ENCODE data around the gene RIMBP3C.

- TF ChIP-seq, protein P1, sequence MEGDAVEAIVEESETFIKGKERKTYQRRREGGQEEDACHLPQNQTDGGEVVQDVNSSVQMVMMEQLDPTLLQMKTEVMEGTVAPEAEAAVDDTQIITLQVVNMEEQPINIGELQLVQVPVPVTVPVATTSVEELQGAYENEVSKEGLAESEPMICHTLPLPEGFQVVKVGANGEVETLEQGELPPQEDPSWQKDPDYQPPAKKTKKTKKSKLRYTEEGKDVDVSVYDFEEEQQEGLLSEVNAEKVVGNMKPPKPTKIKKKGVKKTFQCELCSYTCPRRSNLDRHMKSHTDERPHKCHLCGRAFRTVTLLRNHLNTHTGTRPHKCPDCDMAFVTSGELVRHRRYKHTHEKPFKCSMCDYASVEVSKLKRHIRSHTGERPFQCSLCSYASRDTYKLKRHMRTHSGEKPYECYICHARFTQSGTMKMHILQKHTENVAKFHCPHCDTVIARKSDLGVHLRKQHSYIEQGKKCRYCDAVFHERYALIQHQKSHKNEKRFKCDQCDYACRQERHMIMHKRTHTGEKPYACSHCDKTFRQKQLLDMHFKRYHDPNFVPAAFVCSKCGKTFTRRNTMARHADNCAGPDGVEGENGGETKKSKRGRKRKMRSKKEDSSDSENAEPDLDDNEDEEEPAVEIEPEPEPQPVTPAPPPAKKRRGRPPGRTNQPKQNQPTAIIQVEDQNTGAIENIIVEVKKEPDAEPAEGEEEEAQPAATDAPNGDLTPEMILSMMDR (conservative IDR thresholded peaks at IDR 0.05; ENCODE audit: low read length), result no peak
- no peak for TF ChIP-seq EZH2phosphoT487 (IDR thresholded peaks at IDR 0.05; ENCODE audit: borderline replicate concordance)
These were observed 18.4 kb upstream of the RIMBP3C start for GRCh38 chr22:21569459-21570170.

All from Loucy (cell line).